D721Med (cell line): ENCODE results near the gene HLA-A.

Experiments
- DNase-seq: peaks from one replicate; pipeline ENCODE4 v3.0.0; 2011; ENCODE audit warnings: low spot score; ENCODE audit not compliant: insufficient read length
- FAIRE-seq: peaks from 2 replicates; lab custom pipeline; 2011; peaks lifted over from hg19 to GRCh38; lab: Jason Lieb, UNC
- CTCF ChIP-seq: IDR thresholded peaks from 2 replicates; pipeline ENCODE4 v1.5.1; 2012; ENCODE audit warnings: mild to moderate bottlenecking, control low read depth; ENCODE audit not compliant: insufficient read depth; ENCODE audit errors: missing control alignments

The HLA-A gene

GRCh38 chr6:29942275-29943052, at the start of gene HLA-A:
TSS of gene HLA-A (plus strand) at chr6:29942532. CDS start at chr6:29942554, 22 bp downstream.
- DNase-seq (peak; percentile 77), FAIRE-seq (no peak)
- no peak for TF ChIP-seq CTCF

GRCh38 chr6:29892696-29893095, 49.6 kb upstream of the HLA-A start:
- FAIRE-seq, result no peak

GRCh38 chr6:29899281-29899680, 43.1 kb upstream of the HLA-A start:
- TF ChIP-seq CTCF, result no peak
- FAIRE-seq, result no peak
- no peak for DNase-seq

More at GRCh38 chr6:29892696-29893095, 49.6 kb upstream of the HLA-A start:
- no peak for DNase-seq
- TF ChIP-seq CTCF, result no peak

- FAIRE-seq (no peak), DNase-seq (no peak)
- TF ChIP-seq CTCF, result no peak
Observed at GRCh38 chr6:29905286-29905685, 37.0 kb upstream of the HLA-A start.

- DNase-seq (no peak), FAIRE-seq (no peak)
- no peak for TF ChIP-seq CTCF
Observed at GRCh38 chr6:29907637-29908340, 34.5 kb upstream of the HLA-A start.

- DNase-seq, result no peak
- FAIRE-seq, result no peak
Observed at GRCh38 chr6:29908341-29908662, 34.0 kb upstream of the HLA-A start.

More at GRCh38 chr6:29908341-29908662, 34.0 kb upstream of the HLA-A start:
- no peak for TF ChIP-seq CTCF
